Colonic mucosa (tissue), 4 donors: ENCODE results near the gene CTNND2. TPM values are rescaled to one million over a fixed set of nuclear protein-coding genes. Genes with fewer than 3 reads are reported as not detected.

Source experiments
- DNase-seq: peaks from one replicate; pipeline ENCODE4 v3.0.0-alpha.2; 2020
- H3K27ac ChIP-seq: fragments of 200-600 bp; one replicate; pipeline ENCODE4 v1.8.0; 2021
- H3K27me3 ChIP-seq: fragments of 200-600 bp; one replicate; pipeline ENCODE4 v1.8.0; 2021
- H3K36me3 ChIP-seq: fragments of 200-600 bp; one replicate; pipeline ENCODE4 v1.8.0; 2021
- H3K4me1 ChIP-seq: fragments of 200-600 bp; one replicate; pipeline ENCODE4 v1.8.0; 2021; ENCODE audit warnings: mild to moderate bottlenecking
- H3K4me3 ChIP-seq: fragments of 200-600 bp; one replicate; pipeline ENCODE4 v1.8.0; 2021
- H3K9ac ChIP-seq, 2 donors: one replicate each; pipeline ENCODE4 v1.7.0; 2013; ENCODE audit warnings: control low read depth in 2 of 2, low read depth in 2 of 2, low read length in 2 of 2
- H3K9me3 ChIP-seq: fragments of 200-600 bp; one replicate; pipeline ENCODE4 v1.8.0; 2021
- intact Hi-C: fragments of 100-400 bp; cut with DNase I; formaldehyde crosslinking; loops from one replicate; pipeline ENCODE4 v1.14.1; 2022
- total RNA-seq, 2 donors: library from RNA; stranded (reverse); fragmentation: NEBNext Ultra II Directional in 1 of 2; extraction: Animal tissue kit (Norgen Biotek cat#: 25700) in 1 of 2; gene quantifications; one replicate each; pipeline ENCODE4 v1.2.1, GENCODE V29; 2021
- TF ChIP-seq, protein P1 (sequence below): fragments of 200-600 bp; IDR thresholded peaks from one replicate; pipeline ENCODE4 v1.8.0; 2022; ENCODE audit warnings: antibody characterized with exemption, mild to moderate bottlenecking
- donor health status: healthy.
- donor health status: DM: no; HTN: no; CAD: no.
- donor health status: DM: no; HTN: no; CAD: no.

Gene CTNND2
- total RNA-seq, 2 donors from 2014 or later, result 1.1 TPM

DNA sequence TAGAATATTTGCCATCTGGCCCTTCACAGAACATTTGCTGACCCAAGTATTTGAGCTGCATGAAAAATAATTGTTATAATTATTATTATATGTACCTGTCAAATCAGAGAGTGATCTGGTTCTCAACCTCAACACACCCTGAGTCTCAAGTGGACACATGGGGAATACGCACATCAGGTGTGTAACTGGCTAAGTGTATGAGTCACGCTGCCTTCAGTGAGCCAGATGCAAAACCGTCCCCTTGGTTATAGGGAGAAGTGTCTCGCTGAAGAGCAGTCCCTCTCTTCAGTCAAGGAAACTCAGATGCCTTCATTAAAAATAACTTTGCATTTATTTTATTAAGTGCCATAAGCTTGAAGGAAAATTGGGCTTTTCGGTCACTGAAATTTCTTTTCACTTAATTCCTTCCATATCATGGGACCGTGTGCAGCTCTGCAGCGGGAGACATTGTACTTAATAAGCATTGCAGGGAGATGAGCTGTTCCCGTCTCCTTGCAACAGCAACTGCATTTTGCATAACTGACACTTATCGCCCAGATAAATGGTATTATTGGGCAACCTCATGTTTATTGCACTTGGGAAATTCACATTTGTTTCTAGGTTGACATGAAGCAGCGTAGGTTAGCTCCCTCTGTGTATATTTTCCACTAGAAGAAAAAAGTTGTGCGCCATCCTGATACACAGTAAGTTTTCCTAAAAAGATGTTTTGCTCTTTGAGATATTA lies 630.9 kb downstream of the CTNND2 start:
- DNase-seq, result no peak
- TF ChIP-seq, protein P1, sequence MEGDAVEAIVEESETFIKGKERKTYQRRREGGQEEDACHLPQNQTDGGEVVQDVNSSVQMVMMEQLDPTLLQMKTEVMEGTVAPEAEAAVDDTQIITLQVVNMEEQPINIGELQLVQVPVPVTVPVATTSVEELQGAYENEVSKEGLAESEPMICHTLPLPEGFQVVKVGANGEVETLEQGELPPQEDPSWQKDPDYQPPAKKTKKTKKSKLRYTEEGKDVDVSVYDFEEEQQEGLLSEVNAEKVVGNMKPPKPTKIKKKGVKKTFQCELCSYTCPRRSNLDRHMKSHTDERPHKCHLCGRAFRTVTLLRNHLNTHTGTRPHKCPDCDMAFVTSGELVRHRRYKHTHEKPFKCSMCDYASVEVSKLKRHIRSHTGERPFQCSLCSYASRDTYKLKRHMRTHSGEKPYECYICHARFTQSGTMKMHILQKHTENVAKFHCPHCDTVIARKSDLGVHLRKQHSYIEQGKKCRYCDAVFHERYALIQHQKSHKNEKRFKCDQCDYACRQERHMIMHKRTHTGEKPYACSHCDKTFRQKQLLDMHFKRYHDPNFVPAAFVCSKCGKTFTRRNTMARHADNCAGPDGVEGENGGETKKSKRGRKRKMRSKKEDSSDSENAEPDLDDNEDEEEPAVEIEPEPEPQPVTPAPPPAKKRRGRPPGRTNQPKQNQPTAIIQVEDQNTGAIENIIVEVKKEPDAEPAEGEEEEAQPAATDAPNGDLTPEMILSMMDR, result no peak
- H3K4me3 ChIP-seq, result no peak overlapping the region

DNA sequence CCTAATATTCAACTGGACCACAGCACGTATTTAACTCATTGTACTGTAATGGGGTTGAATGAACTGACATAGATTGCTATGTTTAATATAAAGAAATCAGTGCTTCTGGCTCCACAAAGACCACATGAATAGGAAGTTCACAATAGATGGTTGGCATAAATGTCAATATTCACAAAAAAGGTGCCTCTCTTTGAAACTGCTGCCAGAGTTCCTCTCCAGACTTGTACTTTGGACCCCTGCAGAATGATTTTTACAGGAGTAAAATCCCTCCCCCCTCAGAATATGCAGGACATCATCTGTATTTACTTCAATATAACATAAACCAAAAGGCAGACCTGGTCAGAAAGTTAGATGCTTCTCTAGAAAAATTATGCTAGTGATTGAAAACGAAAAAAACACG lies 634.7 kb downstream of the CTNND2 start:
- Histone ChIP-seq H3K4me3 (no peak overlapping the region), H3K4me1 (no peaks in the 10 kb centered on the region), H3K36me3 (no peaks in the 10 kb centered on the region), H3K27me3 (no peaks in the 10 kb centered on the region), H3K27ac (no peak overlapping the region), H3K9ac (no peak overlapping the region), H3K9me3 (no peaks in the 10 kb centered on the region)
- TF ChIP-seq, protein P1, result no peak
- no peak for DNase-seq
- intact Hi-C loops, result loop anchor here (5.0 to 10.0 kb wide), 2 partner anchors 223 to 755 kb away; no protein-coding TSS in a partner anchor

More for the DNA sequence above, 630.9 kb downstream of the CTNND2 start:
- Histone ChIP-seq H3K27me3 (no peaks in the 10 kb centered on the region), H3K27ac (no peak overlapping the region), H3K36me3 (no peaks in the 10 kb centered on the region), H3K9ac (no peak overlapping the region), H3K9me3 (no peaks in the 10 kb centered on the region), H3K4me1 (no peaks in the 10 kb centered on the region)
- intact Hi-C loops, result no loop called here

DNA sequence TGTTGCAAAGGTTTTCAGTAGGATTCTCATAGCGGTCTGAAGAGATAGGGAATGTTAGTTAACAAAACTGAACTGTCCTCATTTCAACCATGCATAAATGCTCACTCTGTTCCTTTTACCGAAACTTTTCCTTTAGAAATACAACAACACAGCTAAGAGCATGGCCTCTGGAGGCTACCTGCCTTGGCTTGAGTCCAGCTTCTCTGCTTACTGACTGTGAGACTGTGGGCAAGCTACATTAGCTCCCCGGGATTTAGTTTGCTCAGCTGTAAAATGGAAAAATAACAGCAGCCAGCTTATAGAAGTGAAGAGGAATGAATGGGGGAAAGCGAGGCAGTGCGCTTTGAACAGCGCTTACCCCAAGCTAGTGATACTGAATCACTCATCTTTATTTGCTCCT lies 635.4 kb downstream of the CTNND2 start:
- Histone ChIP-seq H3K4me1 (no peaks in the 10 kb centered on the region), H3K9ac (no peak overlapping the region), H3K27me3 (no peaks in the 10 kb centered on the region), H3K9me3 (no peaks in the 10 kb centered on the region), H3K4me3 (no peak overlapping the region), H3K36me3 (no peaks in the 10 kb centered on the region), H3K27ac (no peak overlapping the region)
- TF ChIP-seq, protein P1, result no peak
- intact Hi-C loops, result loop anchor here (5.0 to 10.0 kb wide), 2 partner anchors 223 to 756 kb away; no protein-coding TSS in a partner anchor
- DNase-seq, result no peak

DNA sequence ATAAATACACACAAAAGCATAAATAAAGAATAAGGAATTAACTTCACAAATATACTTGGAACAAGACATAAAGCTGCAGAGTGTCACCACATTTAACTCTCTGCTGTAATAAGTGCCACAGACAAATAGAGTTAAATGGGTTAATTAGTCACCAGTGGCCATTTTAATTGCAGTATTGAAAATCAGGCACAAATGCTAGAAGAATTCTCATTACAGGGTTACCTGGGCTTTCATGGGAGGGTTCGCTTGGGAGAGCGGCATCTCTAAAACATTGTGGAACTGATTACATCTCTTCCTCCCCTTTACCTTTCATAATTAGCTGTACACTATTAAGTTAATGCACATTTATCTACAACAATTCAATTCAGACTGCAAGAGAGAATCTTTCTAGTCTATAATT lies 637.9 kb downstream of the CTNND2 start:
- TF ChIP-seq, protein P1, result no peak
- H3K4me1 ChIP-seq, result no peaks in the 10 kb centered on the region

DNA sequence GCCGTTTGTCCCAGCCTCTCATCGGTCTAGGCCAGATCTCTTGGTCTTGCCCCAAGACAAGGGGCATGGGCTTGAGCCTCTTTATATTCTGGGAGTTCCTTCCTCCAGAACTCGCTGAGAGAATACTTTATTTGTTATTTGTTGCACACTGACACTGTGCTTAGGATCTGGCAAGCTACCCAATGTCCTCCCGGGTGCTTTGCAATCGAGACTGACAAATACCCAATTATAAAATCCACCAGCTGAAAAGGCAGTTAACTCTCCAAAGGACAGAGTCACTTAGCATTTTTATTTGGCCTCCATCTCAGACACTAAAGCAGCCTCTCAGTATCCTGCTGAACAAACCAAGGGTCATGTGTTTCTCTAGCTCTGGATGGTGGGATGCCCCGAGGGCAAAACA lies 643.0 kb downstream of the CTNND2 start:
- H3K4me1 ChIP-seq, result no peaks in the 10 kb centered on the region
- intact Hi-C loops, result loop anchor here (10.0 kb wide), 1 partner anchor 764 kb away; no protein-coding TSS in a partner anchor
- no peak overlapping the region for H3K9ac ChIP-seq

More for the DNA sequence above, 637.9 kb downstream of the CTNND2 start:
- no peak for DNase-seq
- no peaks in the 10 kb centered on the region for H3K27me3 ChIP-seq
- intact Hi-C loops, result loop anchor here (5.0 to 10.0 kb wide), 2 partner anchors 226 to 758 kb away; no protein-coding TSS in a partner anchor
- H3K9me3 ChIP-seq, result no peaks in the 10 kb centered on the region
- H3K27ac ChIP-seq, result no peak overlapping the region
- no peak overlapping the region for H3K4me3 ChIP-seq
- no peak overlapping the region for H3K9ac ChIP-seq
- H3K36me3 ChIP-seq, result no peaks in the 10 kb centered on the region

More for the DNA sequence above, 643.0 kb downstream of the CTNND2 start:
- DNase-seq, result no peak
- no peak overlapping the region for H3K4me3 ChIP-seq
- no peaks in the 10 kb centered on the region for H3K9me3 ChIP-seq
- no peaks in the 10 kb centered on the region for H3K27me3 ChIP-seq
- H3K36me3 ChIP-seq, result no peaks in the 10 kb centered on the region
- TF ChIP-seq, protein P1, result no peak
- no peak overlapping the region for H3K27ac ChIP-seq
